HG02884 (cell line): ENCODE results near the gene C4orf50.

ENCODE experiments used
- ATAC-seq: cut with Tn5 transposase; IDR thresholded peaks from one replicate; pipeline ENCODE4 v1.9.1; 2021; ENCODE audit warnings: mild to moderate bottlenecking, moderate library complexity; ENCODE audit not compliant: unreplicated experiment

Gene C4orf50

DNA sequence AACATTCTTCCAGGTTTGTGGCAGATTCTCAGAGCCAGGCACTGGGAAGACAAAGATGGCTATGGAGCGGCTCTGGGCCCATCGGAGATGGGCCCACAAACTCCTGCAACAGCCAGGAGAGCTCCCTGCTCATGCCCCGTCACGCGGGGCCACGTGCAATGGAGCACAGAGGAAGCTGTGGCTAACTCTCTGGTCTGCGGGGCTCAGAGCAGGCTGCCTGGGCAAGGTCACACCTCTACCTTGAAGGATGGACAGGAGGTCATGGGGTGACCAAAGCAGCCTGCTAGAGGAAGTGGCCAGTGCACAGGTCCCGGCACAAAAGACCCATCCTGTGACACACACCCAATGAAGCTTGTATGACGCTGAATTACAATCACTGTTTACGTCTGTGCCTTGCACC is 45.2 kb downstream of the C4orf50 start:
- ATAC-seq: no peak

GRCh38 chr4:5972571-5972970 is 45.7 kb downstream of the C4orf50 start:
- ATAC-seq: no peak

DNA sequence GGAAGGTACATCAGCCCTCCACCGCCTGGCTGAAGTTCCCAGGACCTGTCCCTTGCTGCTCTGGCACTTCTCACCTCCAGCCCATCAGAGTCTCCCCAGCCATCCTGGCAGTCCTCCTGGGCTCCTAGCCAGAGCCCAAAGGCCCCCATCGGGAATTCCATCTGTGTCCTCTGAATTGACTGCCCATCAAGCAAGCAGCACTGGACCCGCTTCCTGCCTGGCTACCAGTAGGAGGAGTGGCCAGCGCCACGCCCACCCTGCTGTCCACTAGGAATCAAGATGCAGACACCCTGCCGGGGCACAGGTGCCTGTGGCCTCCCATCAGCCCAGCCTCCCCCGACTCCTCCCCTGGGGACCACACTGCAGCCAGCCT is 47.2 kb downstream of the C4orf50 start:
- ATAC-seq: no peak

DNA sequence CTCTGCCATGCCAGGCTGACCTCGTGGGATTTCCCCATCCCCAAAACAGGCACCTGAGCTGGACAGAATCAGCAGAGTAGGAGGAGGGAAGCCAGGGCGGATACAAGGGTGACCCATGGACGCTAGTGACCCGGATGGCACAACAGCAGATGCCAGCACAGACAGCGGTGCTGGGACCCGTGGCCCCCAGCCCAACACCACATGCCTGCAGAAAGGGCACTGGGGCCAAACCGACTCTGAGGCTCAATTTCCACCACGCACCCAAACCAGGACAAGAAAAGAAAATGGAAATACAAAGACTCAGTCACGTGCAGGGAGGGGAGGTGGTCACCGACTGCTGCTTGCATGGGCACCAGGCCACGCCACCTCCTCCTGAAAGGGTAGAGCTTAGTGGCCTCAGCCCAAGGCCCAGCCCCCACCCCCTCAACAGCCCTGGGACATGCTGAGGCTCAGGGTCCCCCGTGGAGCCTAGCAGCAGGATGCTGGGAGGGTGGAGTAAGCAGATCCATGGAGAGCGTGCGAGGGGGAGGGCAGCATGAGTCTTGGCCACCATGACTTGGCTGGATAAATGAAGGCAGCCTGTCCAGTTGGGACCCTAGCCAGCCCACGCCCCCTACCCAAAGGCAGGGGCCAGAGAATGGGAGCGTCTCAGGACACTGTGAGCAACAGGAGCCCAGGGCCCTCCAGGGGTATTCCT is 47.7 kb downstream of the C4orf50 start:
- ATAC-seq: no peak

GRCh38 chr4:5969777-5970176 is 48.5 kb downstream of the C4orf50 start:
- no peak for ATAC-seq

DNA sequence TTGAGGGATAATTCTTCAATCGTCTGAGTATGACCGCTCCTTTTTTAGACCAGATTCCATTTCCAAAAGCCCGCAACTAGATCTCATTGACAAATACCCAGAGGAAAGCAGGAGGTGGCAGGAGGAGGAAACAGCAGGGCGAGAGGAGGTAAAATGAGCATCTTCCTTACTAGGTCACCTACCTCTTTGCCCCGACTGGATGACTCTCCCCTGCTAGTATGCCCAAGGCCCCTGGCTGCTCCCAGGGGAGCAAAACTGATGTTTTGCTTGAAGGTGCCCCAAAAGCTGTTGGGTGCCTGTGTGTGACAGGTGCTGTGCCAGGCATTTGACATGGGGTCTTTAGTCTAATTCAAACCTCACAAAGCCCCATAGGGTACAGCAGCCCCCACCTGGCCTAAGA is 48.9 kb downstream of the C4orf50 start:
- ATAC-seq: no peak

GRCh38 chr4:5968246-5968645 is 50.0 kb downstream of the C4orf50 start:
- no peak for ATAC-seq

DNA sequence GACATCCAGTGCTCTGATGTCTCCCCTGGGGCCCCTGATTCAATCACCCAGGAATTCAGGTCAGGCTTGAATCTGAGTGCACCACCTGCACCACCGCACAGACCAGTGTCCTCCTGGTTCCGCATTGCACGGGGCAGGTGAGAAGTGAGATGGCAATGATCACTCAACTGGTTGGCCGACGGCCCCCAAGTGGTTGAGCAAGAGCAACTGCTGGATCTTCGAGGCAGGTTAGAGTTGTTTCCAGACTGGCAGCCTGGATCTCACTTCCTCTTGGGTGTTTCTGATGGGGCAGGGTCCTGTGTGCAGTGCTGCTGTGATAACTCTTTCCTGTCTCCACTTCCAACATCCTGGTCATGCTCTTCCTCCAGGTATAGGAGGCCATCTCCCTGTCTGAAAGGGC is 50.4 kb downstream of the C4orf50 start:
- ATAC-seq: no peak

DNA sequence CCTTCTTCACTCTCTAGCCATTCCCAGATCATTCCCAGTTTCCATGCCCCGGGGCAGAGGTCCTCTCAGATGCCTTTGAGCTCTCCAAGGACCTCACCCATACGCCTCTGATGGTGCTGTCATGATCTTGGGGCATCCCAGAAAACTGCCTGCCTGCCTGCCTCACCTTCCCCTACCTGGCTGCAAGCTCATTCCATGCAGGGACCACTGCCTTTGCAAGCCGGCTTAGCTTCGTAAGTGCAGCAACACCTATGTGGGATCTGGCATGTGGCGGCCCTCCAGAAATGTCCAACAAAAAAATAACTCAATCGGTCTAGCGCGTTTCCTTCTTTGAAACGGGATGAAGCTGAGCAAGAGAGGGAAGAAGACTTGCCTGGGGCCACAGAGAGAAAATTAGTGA is 53.0 kb downstream of the C4orf50 start:
- no peak for ATAC-seq

DNA sequence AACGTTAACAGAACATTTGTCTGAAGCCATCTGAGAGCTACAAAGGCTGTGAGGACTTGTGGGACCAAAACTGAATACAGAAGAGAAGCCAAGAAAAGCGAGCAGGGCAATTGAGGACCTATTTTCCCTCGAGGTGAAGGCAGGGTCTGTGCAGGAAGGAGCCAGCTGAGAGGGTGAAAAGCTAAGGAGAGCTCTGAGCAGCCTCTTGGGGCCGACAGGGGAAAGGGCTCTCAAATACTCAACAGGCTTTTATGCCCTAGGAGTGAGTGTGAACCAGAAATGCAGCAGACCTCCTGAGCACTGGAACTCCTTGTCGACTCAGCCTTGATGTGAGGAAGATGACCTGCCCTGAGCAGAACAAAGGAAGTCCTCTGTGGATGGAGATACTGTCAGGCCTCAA is 54.2 kb downstream of the C4orf50 start:
- ATAC-seq: no peak

DNA sequence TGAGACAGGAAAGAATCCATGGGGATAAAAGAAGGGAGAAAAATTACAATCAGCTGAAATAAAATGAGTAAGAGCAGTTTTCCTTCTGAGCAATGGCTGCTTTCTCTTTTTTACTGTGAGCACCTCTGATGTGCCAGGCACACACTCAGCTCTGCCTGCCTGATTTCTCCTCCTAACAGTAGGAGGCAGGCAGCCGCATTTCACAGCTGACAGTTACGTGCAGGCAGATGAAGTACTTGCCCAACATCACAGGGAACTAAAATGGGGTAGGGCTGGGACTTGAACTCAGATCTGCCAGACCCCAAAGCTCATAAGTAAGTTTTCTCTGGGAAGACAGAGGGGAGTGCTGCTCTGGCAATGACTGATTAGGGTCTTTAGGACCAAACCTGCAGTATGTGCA is 54.6 kb downstream of the C4orf50 start:
- no peak for ATAC-seq

- no peak for ATAC-seq
Observed at GRCh38 chr4:5962416-5962815, 55.8 kb downstream of the C4orf50 start.

DNA sequence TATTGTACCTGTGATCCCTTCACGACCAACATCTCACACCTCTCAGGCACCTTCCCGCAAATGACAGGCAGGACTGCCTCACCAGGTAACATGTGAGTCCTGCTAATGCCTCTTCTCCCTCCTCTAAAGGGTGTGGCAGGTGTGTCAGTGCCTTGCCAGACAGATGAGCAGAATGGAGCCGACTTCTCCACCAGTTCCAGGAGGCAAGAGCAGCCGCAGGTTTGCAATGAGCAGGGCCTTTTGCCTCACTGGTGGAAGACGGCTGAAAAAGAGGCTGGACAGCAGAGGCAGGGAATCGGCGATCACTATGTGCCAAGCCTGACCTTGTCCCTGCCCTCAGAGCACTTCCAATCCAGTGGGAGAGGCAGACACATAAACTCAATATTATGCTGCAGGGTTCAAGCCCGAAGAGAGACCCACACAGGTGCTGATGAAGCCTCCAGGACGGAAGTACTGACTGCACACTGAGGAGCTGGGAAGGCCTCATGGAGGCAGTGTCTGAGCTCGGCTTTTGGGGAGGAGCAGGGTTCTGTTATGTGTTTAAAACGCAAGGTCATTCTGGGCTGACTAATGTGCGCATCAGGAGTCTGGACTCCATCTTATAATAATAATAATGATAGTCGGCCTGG is 57.9 kb downstream of the C4orf50 start:
- no peak for ATAC-seq

- ATAC-seq: no peak
Observed at GRCh38 chr4:5959211-5959982, 58.8 kb downstream of the C4orf50 start.

GRCh38 chr4:5958199-5958735 is 60.0 kb downstream of the C4orf50 start:
- no peak for ATAC-seq

- no peak for ATAC-seq
Observed at GRCh38 chr4:5957076-5957475, 61.2 kb downstream of the C4orf50 start.

DNA sequence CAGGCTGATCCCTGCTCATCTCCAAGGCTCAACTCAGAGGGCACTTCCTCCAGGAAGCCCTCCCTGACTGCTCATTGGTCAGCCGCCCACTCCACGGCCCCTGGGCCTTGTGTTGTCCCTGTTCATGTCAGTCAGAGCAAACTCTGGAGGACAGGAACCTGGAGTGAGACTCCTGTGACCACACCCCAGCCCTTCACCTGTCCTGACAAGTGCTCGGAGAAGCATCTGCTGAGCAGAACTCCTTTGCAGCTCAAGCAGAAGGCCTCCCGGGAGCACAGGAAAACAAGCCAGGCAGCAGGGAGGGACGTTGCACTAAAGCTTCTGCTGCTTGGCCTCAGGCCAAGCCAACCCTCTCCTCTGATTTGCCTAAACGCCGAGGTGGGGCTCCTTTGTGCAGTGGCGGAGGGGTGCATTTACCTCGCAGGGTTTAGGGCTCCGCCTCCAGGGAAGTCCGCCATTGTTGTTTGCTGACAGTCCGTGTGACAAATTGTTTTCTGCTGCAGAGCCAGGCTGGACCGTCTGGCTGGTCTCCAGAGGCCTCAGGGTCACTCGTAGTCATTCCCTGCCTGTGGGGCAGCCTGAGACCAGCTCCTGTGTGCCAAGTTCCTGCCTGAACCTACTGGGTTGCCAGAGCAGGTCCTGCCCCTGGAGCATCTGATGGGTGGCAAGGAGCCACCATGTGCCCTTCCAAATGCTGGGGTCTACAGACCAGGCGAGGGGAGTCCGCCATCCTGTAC is 61.8 kb downstream of the C4orf50 start:
- ATAC-seq: no peak

GRCh38 chr4:5955856-5956255 is 62.4 kb downstream of the C4orf50 start:
- ATAC-seq: no peak

DNA sequence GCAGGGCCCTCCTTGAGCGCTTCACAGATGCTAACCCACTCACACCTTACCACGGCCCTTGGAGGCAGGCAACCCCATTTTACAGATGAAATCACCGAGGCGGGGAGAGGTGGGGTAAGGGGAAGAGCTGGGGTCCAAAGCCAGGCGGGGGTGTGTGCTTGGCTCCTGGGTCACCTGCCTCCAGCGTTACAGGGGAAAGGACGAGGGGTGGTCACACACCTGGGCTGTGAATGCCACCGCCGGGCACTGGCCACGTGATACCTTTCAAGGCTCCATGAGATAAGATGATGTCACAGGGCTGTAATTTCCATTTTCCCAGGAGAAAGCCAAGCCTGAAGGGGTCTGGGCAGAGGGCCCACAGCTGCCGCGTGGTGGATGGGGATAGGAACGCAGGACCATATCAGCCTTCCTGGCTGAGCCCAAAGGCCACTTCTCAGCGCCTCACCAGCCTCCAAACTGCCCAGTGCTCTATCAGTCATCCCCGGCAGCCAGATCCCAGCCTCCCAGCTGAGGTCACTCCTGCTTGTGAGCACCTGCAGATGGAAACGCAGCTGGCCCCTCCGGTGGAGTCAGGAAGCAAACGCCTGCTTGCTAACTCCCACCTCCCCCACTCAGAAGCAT is 62.9 kb downstream of the C4orf50 start:
- ATAC-seq: no peak

DNA sequence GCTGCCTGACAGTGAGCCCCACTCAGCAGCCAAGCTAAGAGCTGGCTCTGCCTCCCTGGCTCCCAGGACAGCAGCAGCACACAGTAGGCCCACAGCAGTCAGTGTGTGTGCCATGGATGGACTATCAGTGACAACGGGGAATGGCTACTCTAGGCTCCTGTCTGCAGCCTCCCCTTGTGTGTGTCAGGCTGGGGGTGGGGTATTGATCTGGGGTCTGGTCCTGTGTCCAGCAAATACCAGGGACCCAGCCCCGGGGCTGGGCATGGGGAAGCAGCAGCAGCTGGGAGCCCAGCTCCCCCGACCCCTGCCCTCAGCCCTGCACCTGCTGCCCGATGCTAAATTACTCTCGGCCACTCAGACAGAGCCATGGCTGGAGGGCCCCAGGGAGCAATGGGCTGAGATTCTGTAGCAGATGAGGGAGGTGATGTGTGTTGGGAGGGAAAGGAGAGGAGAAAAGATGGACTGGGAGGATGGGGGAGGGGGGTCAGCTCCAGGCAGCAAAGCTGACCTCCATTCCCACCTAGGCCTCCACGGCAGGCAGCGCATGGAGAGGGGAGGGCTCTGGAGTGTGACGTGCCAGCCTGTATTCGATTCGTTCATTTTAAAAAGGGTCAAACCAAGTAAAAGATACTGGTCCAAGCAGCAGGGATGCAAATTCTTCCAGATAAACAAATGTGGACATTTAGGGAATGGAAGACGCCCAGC is 64.0 kb downstream of the C4orf50 start:
- no peak for ATAC-seq
